22Rv1 (cell line): Measurements from ENCODE around the gene RTL10.

Experiments used
- ZFX ChIP-seq: fragments of 450-650 bp; IDR thresholded peaks from 2 replicates; pipeline ENCODE4 v1.6.1; 2017; ENCODE audit warnings: antibody characterized with exemption, borderline replicate concordance
- TF ChIP-seq, protein P1 (sequence below): fragments of 450-650 bp; IDR thresholded peaks from 2 replicates; pipeline ENCODE4 v1.5.1; 2017; ENCODE audit warnings: mild to moderate bottlenecking

DNA sequence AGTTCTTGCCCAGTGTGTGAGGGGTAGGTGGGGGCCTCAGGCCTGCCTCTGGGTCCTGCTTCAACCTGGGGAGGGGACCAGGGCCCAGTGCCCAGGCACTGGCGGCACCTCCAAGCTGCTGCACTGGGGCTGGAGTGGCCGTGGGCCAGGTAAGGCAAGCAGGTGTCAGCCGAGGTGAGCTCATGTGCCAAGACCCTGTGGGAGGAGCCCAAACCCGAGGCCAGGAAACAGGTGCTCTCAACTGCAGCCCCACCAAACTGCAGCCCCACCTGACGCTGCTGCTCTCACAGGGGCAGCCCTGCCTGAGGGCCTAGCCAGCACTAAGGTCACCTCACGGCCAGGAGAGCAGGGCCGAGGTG, 18.1 kb upstream of the RTL10 start:
- TF ChIP-seq, protein P1, sequence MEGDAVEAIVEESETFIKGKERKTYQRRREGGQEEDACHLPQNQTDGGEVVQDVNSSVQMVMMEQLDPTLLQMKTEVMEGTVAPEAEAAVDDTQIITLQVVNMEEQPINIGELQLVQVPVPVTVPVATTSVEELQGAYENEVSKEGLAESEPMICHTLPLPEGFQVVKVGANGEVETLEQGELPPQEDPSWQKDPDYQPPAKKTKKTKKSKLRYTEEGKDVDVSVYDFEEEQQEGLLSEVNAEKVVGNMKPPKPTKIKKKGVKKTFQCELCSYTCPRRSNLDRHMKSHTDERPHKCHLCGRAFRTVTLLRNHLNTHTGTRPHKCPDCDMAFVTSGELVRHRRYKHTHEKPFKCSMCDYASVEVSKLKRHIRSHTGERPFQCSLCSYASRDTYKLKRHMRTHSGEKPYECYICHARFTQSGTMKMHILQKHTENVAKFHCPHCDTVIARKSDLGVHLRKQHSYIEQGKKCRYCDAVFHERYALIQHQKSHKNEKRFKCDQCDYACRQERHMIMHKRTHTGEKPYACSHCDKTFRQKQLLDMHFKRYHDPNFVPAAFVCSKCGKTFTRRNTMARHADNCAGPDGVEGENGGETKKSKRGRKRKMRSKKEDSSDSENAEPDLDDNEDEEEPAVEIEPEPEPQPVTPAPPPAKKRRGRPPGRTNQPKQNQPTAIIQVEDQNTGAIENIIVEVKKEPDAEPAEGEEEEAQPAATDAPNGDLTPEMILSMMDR = no peak
- no peak for TF ChIP-seq ZFX
